Liver (tissue), 9 donors: ENCODE data around the gene GDF10. TPM values are rescaled to one million over a fixed set of nuclear protein-coding genes. Genes with fewer than 3 reads are reported as not detected.

ENCODE experiments used
- DNase-seq: peaks from one replicate; pipeline ENCODE4 v3.0.0-alpha.2; 2017; ENCODE audit warnings: low spot score
- H3K27ac ChIP-seq, 2 donors: one replicate each; pipeline ENCODE4 v1.7.0; 2013; ENCODE audit warnings: inconsistent platforms in 2 of 2, low read length in 2 of 2, control low read depth in 1 of 2, low read depth in 1 of 2, mild to moderate bottlenecking in 1 of 2
- H3K27me3 ChIP-seq, 4 donors: one replicate each; pipeline versions ENCODE4 v1.6.1 to v1.7.0; 2013; ENCODE audit warnings: low read length in 3 of 4, inconsistent platforms in 1 of 4, mild to moderate bottlenecking in 1 of 4, moderate library complexity in 1 of 4; ENCODE audit not compliant: control insufficient read depth in 4 of 4, insufficient read depth in 4 of 4
- H3K36me3 ChIP-seq, 4 donors: one replicate each; pipeline versions ENCODE4 v1.6.1 to v1.7.0; 2013; ENCODE audit warnings: low read length in 3 of 4, mild to moderate bottlenecking in 3 of 4, low read depth in 1 of 4, moderate library complexity in 1 of 4; ENCODE audit not compliant: control insufficient read depth in 4 of 4, insufficient read depth in 3 of 4
- H3K4me1 ChIP-seq, 4 donors: one replicate each; pipeline versions ENCODE4 v1.6.1 to v1.7.0; 2013; ENCODE audit warnings: low read length in 3 of 4, mild to moderate bottlenecking in 3 of 4, moderate library complexity in 1 of 4; ENCODE audit not compliant: control insufficient read depth in 4 of 4, insufficient read depth in 4 of 4
- H3K4me3 ChIP-seq, 3 donors: one replicate each; pipeline versions ENCODE4 v1.6.1 to v1.7.0; 2013; ENCODE audit warnings: low read length in 3 of 3, control low read depth in 1 of 3, low read depth in 1 of 3, mild to moderate bottlenecking in 1 of 3
- H3K9ac ChIP-seq, 2 donors: one replicate each; pipeline ENCODE4 v1.7.0; 2013; ENCODE audit warnings: low read length in 2 of 2, mild to moderate bottlenecking in 2 of 2, moderate library complexity in 2 of 2, control low read depth in 1 of 2, low read depth in 1 of 2
- H3K9me3 ChIP-seq, 4 donors: one replicate each; pipeline versions ENCODE4 v1.6.1 to v1.7.0; 2013; ENCODE audit warnings: low read length in 3 of 4; ENCODE audit not compliant: control insufficient read depth in 4 of 4
- EGR1 ChIP-seq, 2 donors: IDR thresholded peaks; 2 replicates each; pipeline ENCODE4 v1.6.1; 2016 to 2018; ENCODE audit warnings: antibody characterized with exemption in 2 of 2, low read depth in 2 of 2
- FOXA1 ChIP-seq: IDR thresholded peaks from 2 replicates; pipeline ENCODE4 v1.6.1; 2016; ENCODE audit warnings: antibody characterized with exemption
- FOXA2 ChIP-seq: IDR thresholded peaks from 2 replicates; pipeline ENCODE4 v1.6.1; 2016; ENCODE audit warnings: antibody characterized with exemption
- GABPA ChIP-seq, 2 donors: IDR thresholded peaks in 1 of 2; conservative IDR thresholded peaks in 1 of 2; 2 replicates each; pipeline ENCODE4 v1.6.1; 2016; ENCODE audit warnings: antibody characterized with exemption in 2 of 2, mild to moderate bottlenecking in 1 of 2, moderate library complexity in 1 of 2
- HNF4A ChIP-seq, 2 donors: conservative IDR thresholded peaks; 2 replicates each; pipeline ENCODE4 v1.6.1; 2016; ENCODE audit warnings: antibody characterized with exemption in 2 of 2, mild to moderate bottlenecking in 2 of 2
- HNF4G ChIP-seq: IDR thresholded peaks from 2 replicates; pipeline ENCODE4 v1.6.1; 2016; ENCODE audit warnings: antibody characterized with exemption
- JUND ChIP-seq, 2 donors: IDR thresholded peaks; 2 replicates each; pipeline ENCODE4 v1.6.1; 2016; ENCODE audit warnings: antibody characterized with exemption in 2 of 2
- NR2F2 ChIP-seq: IDR thresholded peaks from 2 replicates; pipeline ENCODE4 v1.6.1; 2016; ENCODE audit warnings: antibody characterized with exemption
- RAD21 ChIP-seq, 2 donors: IDR thresholded peaks; 2 replicates each; pipeline ENCODE4 v1.6.1; 2016; ENCODE audit warnings: antibody characterized with exemption in 2 of 2, mild to moderate bottlenecking in 2 of 2
- RXRA ChIP-seq, 2 donors: IDR thresholded peaks; 2 replicates each; pipeline ENCODE4 v1.6.1; 2017 to 2018; ENCODE audit warnings: antibody characterized with exemption in 2 of 2, mild to moderate bottlenecking in 1 of 2
- SP1 ChIP-seq: IDR thresholded peaks from 2 replicates; pipeline ENCODE4 v1.6.1; 2018; ENCODE audit warnings: antibody characterized with exemption, mild to moderate bottlenecking
- TAF1 ChIP-seq: conservative IDR thresholded peaks from 2 replicates; pipeline ENCODE4 v1.6.1; 2016; ENCODE audit warnings: antibody characterized with exemption, mild to moderate bottlenecking
- YY1 ChIP-seq: IDR thresholded peaks from 2 replicates; pipeline ENCODE4 v1.6.1; 2016; ENCODE audit warnings: antibody characterized with exemption, mild to moderate bottlenecking
- WGBS: extraction: QIAGEN DNeasy Blood & Tissue Kit; methylation state at CpG from one replicate; pipeline ENCODE4 v1.1.7; 2013; 5-methylcytosine and 5-hydroxymethylcytosine counted together
- polyA plus RNA-seq, 2 donors: library from polyadenylated mRNA; stranded (reverse) in 1 of 2; unstranded in 1 of 2; fragments of 200-250 nt in 1 of 2; fragments of >200 nt in 1 of 2; fragmentation: Nextera tagmentation in 1 of 2; extraction: Ambion mirVana in 1 of 2; gene quantifications; one replicate each; pipeline versions ENCODE4 v1.2.1 to v1.2.3, GENCODE V29; 2013 to 2015
- total RNA-seq, 2 donors: library from RNA; depleted of rRNA; stranded (reverse); fragments of >200 nt; gene quantifications; one replicate each; pipeline ENCODE4 v1.2.3, GENCODE V29; 2014
- TF ChIP-seq, protein P1 (sequence below): IDR thresholded peaks from 2 replicates; pipeline ENCODE4 v1.6.1; 2016; ENCODE audit warnings: antibody characterized with exemption
- TF ChIP-seq, protein P2 (sequence below): IDR thresholded peaks from 2 replicates; pipeline ENCODE4 v1.6.1; 2016; ENCODE audit warnings: antibody characterized with exemption
- TF ChIP-seq, protein P3 (sequence below): fragments of 150-350 bp; IDR thresholded peaks from 2 replicates; pipeline ENCODE4 v1.5.1; 2017; ENCODE audit warnings: improper control_type of control experiment, low read depth, low read length; ENCODE audit not compliant: missing input control
- TF ChIP-seq, protein P4 (sequence below): IDR thresholded peaks from 2 replicates; pipeline ENCODE4 v1.6.1; 2016; ENCODE audit warnings: antibody characterized with exemption, mild to moderate bottlenecking
- TF ChIP-seq, protein P5 (sequence below): IDR thresholded peaks from 2 replicates; pipeline ENCODE4 v1.6.1; 2016; ENCODE audit warnings: antibody characterized with exemption
- donor health status: healthy.
- donor health status: healthy.
- donor health status: healthy.
- donor health status: healthy.
- donor health status: healthy.

Gene GDF10
- total and polyA plus RNA-seq, 4 donors = under 0.01 to 0.28 (median 0.11) TPM

DNA sequence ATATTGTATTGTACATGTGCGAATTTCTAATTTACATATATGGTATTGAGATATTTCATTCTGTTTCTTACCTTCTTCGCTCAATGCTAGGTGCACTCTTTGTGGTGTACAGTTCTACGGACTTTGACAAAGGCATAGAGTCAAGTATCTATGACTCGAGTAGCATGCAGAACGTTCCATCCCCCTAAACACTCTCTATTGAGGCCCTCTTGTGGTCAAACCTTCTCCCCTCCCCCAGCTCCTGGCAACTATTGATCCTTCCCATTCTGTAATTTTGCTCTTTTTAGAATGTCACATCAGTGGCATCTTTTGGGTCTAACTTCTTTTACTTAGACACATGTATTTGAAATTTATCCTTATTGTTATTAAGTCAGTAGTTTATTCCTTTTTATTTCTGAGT lies 30.7 kb upstream of the GDF10 start:
- TF ChIP-seq RXRA (IDR thresholded peaks at IDR 0.05) = no peak
- TF ChIP-seq JUND (IDR thresholded peaks at IDR 0.05) = no peak
- no peak for TF ChIP-seq EGR1 (IDR thresholded peaks at IDR 0.05; ENCODE audit: low read depth in 2 of 2)
- TF ChIP-seq, protein P1, sequence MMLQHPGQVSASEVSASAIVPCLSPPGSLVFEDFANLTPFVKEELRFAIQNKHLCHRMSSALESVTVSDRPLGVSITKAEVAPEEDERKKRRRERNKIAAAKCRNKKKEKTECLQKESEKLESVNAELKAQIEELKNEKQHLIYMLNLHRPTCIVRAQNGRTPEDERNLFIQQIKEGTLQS = no peak
- TF ChIP-seq FOXA1 = no peak
- no peak for TF ChIP-seq NR2F2
- TF ChIP-seq, protein P2, sequence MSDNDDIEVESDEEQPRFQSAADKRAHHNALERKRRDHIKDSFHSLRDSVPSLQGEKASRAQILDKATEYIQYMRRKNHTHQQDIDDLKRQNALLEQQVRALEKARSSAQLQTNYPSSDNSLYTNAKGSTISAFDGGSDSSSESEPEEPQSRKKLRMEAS = no peak
- TF ChIP-seq, protein P3, sequence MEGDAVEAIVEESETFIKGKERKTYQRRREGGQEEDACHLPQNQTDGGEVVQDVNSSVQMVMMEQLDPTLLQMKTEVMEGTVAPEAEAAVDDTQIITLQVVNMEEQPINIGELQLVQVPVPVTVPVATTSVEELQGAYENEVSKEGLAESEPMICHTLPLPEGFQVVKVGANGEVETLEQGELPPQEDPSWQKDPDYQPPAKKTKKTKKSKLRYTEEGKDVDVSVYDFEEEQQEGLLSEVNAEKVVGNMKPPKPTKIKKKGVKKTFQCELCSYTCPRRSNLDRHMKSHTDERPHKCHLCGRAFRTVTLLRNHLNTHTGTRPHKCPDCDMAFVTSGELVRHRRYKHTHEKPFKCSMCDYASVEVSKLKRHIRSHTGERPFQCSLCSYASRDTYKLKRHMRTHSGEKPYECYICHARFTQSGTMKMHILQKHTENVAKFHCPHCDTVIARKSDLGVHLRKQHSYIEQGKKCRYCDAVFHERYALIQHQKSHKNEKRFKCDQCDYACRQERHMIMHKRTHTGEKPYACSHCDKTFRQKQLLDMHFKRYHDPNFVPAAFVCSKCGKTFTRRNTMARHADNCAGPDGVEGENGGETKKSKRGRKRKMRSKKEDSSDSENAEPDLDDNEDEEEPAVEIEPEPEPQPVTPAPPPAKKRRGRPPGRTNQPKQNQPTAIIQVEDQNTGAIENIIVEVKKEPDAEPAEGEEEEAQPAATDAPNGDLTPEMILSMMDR = no peak
- peaks cover 0 to 6% (median 0%) of the 10 kb centered on the region in 4 donors for H3K27me3 ChIP-seq
- H3K27ac ChIP-seq = no peak overlapping the region
- no peak overlapping the region for H3K9ac ChIP-seq
- peaks cover 0 to 16% (median 2%) of the 10 kb centered on the region in 4 donors for H3K9me3 ChIP-seq
- no peak overlapping the region for H3K4me3 ChIP-seq
- 52% methylated on average over 5 of the region's 5 CpGs for WGBS
- no peak for DNase-seq
- H3K4me1 ChIP-seq = no peaks in the 10 kb centered on the region
- no peaks in the 10 kb centered on the region for H3K36me3 ChIP-seq

DNA sequence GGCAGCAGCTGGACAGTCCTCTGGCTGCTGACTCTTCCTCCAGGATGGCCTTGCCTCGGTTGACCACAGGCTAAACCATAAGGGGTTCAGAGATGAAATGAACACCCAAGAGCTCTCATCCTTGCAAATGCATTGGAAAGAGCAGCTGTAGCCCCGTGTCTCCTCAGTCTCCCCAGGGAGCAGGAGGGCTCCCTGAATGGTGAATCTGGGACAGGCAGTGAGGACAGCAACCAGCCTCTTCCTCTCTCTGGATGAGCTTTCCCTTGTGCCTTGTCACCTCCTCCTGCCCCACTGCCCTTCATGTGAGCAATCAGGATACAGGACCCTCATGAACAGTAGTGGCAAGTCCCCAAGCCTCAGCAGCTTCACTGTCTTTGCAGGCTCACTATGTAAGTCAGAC lies 23.9 kb upstream of the GDF10 start:
- 77% methylated on average over 2 of the region's 2 CpGs for WGBS

More for the DNA sequence above, 23.9 kb upstream of the GDF10 start:
- Histone ChIP-seq H3K9me3 (peaks cover 0 to 6% (median 2%) of the 10 kb centered on the region in 4 donors), H3K27ac (no peak overlapping the region), H3K4me1 (no peaks in the 10 kb centered on the region), H3K9ac (no peak overlapping the region), H3K27me3 (peaks cover 0 to 4% (median 0%) of the 10 kb centered on the region in 4 donors), H3K4me3 (no peak overlapping the region), H3K36me3 (no peaks in the 10 kb centered on the region)
- DNase-seq = no peak
- TF ChIP-seq, protein P4, sequence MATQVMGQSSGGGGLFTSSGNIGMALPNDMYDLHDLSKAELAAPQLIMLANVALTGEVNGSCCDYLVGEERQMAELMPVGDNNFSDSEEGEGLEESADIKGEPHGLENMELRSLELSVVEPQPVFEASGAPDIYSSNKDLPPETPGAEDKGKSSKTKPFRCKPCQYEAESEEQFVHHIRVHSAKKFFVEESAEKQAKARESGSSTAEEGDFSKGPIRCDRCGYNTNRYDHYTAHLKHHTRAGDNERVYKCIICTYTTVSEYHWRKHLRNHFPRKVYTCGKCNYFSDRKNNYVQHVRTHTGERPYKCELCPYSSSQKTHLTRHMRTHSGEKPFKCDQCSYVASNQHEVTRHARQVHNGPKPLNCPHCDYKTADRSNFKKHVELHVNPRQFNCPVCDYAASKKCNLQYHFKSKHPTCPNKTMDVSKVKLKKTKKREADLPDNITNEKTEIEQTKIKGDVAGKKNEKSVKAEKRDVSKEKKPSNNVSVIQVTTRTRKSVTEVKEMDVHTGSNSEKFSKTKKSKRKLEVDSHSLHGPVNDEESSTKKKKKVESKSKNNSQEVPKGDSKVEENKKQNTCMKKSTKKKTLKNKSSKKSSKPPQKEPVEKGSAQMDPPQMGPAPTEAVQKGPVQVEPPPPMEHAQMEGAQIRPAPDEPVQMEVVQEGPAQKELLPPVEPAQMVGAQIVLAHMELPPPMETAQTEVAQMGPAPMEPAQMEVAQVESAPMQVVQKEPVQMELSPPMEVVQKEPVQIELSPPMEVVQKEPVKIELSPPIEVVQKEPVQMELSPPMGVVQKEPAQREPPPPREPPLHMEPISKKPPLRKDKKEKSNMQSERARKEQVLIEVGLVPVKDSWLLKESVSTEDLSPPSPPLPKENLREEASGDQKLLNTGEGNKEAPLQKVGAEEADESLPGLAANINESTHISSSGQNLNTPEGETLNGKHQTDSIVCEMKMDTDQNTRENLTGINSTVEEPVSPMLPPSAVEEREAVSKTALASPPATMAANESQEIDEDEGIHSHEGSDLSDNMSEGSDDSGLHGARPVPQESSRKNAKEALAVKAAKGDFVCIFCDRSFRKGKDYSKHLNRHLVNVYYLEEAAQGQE = no peak
- no peak for TF ChIP-seq TAF1
- TF ChIP-seq HNF4A (conservative IDR thresholded peaks at IDR 0.05) = no peak
- TF ChIP-seq, protein P3 = no peak
- TF ChIP-seq FOXA1 = no peak
- TF ChIP-seq YY1 = no peak
- TF ChIP-seq FOXA2 = no peak
- no peak for TF ChIP-seq GABPA (IDR thresholded peaks at IDR 0.05 in 1 of 2, conservative IDR thresholded peaks at IDR 0.05 in 1 of 2)
- no peak for TF ChIP-seq SP1
- no peak for TF ChIP-seq RAD21 (IDR thresholded peaks at IDR 0.05)
- TF ChIP-seq, protein P5, sequence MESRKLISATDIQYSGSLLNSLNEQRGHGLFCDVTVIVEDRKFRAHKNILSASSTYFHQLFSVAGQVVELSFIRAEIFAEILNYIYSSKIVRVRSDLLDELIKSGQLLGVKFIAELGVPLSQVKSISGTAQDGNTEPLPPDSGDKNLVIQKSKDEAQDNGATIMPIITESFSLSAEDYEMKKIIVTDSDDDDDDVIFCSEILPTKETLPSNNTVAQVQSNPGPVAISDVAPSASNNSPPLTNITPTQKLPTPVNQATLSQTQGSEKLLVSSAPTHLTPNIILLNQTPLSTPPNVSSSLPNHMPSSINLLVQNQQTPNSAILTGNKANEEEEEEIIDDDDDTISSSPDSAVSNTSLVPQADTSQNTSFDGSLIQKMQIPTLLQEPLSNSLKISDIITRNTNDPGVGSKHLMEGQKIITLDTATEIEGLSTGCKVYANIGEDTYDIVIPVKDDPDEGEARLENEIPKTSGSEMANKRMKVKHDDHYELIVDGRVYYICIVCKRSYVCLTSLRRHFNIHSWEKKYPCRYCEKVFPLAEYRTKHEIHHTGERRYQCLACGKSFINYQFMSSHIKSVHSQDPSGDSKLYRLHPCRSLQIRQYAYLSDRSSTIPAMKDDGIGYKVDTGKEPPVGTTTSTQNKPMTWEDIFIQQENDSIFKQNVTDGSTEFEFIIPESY = no peak
- no peak for TF ChIP-seq EGR1 (IDR thresholded peaks at IDR 0.05; ENCODE audit: low read depth in 2 of 2)
- TF ChIP-seq, protein P2 = no peak
- TF ChIP-seq, protein P1 = no peak
- no peak for TF ChIP-seq NR2F2
- TF ChIP-seq JUND (IDR thresholded peaks at IDR 0.05) = no peak
- no peak for TF ChIP-seq HNF4G
- no peak for TF ChIP-seq RXRA (IDR thresholded peaks at IDR 0.05)
